DOHH2 (cell line): ENCODE data around the gene NPR3.

Source experiments
- EZH2phosphoT487 ChIP-seq: fragments of 200-600 bp; sonication (generic); IDR thresholded peaks from 2 replicates; pipeline ENCODE4 v1.6.1; 2017; ENCODE audit warnings: borderline replicate concordance, mild to moderate bottlenecking, antibody characterized with exemption, low read length, moderate library complexity, mixed read lengths
- TF ChIP-seq, protein P1 (sequence below): fragments of 200-600 bp; sonication (generic); IDR thresholded peaks from one replicate; pipeline ENCODE4 v1.5.1; 2014; ENCODE audit warnings: antibody characterized with exemption, mild to moderate bottlenecking, low read depth, low read length; ENCODE audit not compliant: poor library complexity, severe bottlenecking

DNA sequence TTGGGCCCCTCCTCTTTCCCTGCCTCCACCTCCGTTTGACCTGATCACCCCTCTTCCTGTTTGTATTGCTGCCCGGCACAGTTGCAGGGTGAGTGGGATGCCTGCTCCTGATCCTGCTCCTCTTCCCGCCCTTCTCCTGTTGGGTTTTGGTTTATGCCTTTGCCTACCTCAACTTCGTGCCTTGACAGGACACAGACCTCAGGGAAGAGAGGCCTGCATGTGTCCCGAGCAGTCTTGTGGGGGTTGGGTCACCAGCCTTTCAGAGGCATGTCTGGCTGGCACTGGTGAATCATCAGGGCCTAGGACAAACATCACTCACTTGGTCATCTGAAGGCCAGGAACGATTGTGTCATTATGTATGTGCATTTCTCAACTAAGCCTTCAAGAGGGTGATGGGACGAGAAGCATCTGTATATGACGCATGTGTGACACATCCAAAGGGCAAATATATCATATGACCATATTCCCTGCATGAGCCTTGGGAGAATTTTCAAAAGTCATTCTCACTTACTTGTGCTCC, 56.9 kb downstream of the NPR3 start:
- TF ChIP-seq, protein P1, sequence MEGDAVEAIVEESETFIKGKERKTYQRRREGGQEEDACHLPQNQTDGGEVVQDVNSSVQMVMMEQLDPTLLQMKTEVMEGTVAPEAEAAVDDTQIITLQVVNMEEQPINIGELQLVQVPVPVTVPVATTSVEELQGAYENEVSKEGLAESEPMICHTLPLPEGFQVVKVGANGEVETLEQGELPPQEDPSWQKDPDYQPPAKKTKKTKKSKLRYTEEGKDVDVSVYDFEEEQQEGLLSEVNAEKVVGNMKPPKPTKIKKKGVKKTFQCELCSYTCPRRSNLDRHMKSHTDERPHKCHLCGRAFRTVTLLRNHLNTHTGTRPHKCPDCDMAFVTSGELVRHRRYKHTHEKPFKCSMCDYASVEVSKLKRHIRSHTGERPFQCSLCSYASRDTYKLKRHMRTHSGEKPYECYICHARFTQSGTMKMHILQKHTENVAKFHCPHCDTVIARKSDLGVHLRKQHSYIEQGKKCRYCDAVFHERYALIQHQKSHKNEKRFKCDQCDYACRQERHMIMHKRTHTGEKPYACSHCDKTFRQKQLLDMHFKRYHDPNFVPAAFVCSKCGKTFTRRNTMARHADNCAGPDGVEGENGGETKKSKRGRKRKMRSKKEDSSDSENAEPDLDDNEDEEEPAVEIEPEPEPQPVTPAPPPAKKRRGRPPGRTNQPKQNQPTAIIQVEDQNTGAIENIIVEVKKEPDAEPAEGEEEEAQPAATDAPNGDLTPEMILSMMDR, result no peak
- TF ChIP-seq EZH2phosphoT487, result no peak
